HepG2 (cell line): ENCODE results near the gene CYP17A1. TPM values are rescaled to one million over a fixed set of nuclear protein-coding genes. Genes with fewer than 3 reads are reported as not detected.

ENCODE experiments used
- ERF ChIP-seq: IDR thresholded peaks from 2 replicates; pipeline ENCODE4 v1.6.1; 2018; ENCODE audit warnings: missing biosample characterization, missing genetic modification reagents
- GLMP ChIP-seq: sonication (generic); formaldehyde crosslinking; IDR thresholded peaks from 2 replicates; pipeline ENCODE4 v1.9.0; 2021; ENCODE audit warnings: missing genetic modification reagents, mild to moderate bottlenecking, borderline replicate concordance
- GMEB1 ChIP-seq: sonication (generic); formaldehyde crosslinking; IDR thresholded peaks from 2 replicates; pipeline ENCODE4 v1.5.1; 2020; ENCODE audit warnings: missing genetic modification reagents, mild to moderate bottlenecking, borderline replicate concordance
- NR0B2 ChIP-seq: sonication (generic); formaldehyde crosslinking; IDR thresholded peaks from 2 replicates; pipeline ENCODE4 v1.4.0; 2020; ENCODE audit warnings: mild to moderate bottlenecking, missing genetic modification reagents
- ZBTB39 ChIP-seq: sonication (generic); formaldehyde crosslinking; IDR thresholded peaks from 2 replicates; pipeline ENCODE4 v1.5.0; 2020; ENCODE audit warnings: missing genetic modification reagents
- ZBTB46 ChIP-seq: sonication (generic); formaldehyde crosslinking; IDR thresholded peaks from 2 replicates; pipeline ENCODE4 v1.4.0; 2020; ENCODE audit warnings: mild to moderate bottlenecking, missing genetic modification reagents, borderline replicate concordance
- ZFAT ChIP-seq: sonication (generic); formaldehyde crosslinking; conservative IDR thresholded peaks from 2 replicates; pipeline ENCODE4 v1.8.1; 2023; ENCODE audit warnings: missing genetic modification reagents, inconsistent platforms
- ZHX2 ChIP-seq, 2 experiments: sonication (generic) in 1 of 2; formaldehyde crosslinking in 1 of 2; IDR thresholded peaks; 2 replicates each; pipeline versions ENCODE4 v1.6.1 to v1.9.0; 2014 to 2022; ENCODE audit warnings: antibody characterized with exemption in 1 of 2, borderline replicate concordance in 1 of 2, inconsistent platforms in 1 of 2, low read depth in 1 of 2, missing genetic modification reagents in 1 of 2
- ZNF343 ChIP-seq: sonication (generic); formaldehyde crosslinking; IDR thresholded peaks from 2 replicates; pipeline ENCODE4 v1.4.0; 2020; ENCODE audit warnings: mild to moderate bottlenecking, missing genetic modification reagents
- ZNF709 ChIP-seq: sonication (generic); formaldehyde crosslinking; IDR thresholded peaks from 2 replicates; pipeline ENCODE4 v1.5.0; 2020; ENCODE audit warnings: mild to moderate bottlenecking, missing genetic modification reagents
- polyA plus RNA-seq, 8 experiments: library from polyadenylated mRNA; depleted of rRNA in 3 of 8; stranded (reverse) in 7 of 8; unstranded in 1 of 8; fragments of >200 nt; fragmentation: Illumina TruSeq in 4 of 8; extraction: Trizol in 4 of 8; gene quantifications; 2 replicates each; pipeline versions ENCODE4 v1.2.1 to v1.2.3, GENCODE V29; 2011 to 2016; ENCODE audit warnings: low read depth in 4 of 8, missing spikeins in 1 of 8, mixed read lengths in 1 of 8; ENCODE audit not compliant: insufficient read depth in 1 of 8
- total RNA-seq, 5 experiments: library from RNA; depleted of rRNA; stranded (reverse); fragments of >200 nt; fragmentation: Illumina TruSeq; extraction: Trizol; gene quantifications; 2 replicates each; pipeline ENCODE4 v1.2.3, GENCODE V29; 2016; ENCODE audit warnings: low read depth in 1 of 5

CYP17A1 gene
- total and polyA plus RNA-seq, 2 of the 13 experiments (the other 11 are each of a cell fraction or from before 2014, with no cell fraction given), result 0.13 to 1.1 TPM

GRCh38 chr10:102814873-102815661 is 22.1 kb downstream of the CYP17A1 start (continued):
- TF ChIP-seq GLMP (CRISPR knock-in tag) (0 out of 2 replicates have a peak, but pooled peaks have one; percentile 59), ZHX2 (IDR thresholded peaks at IDR 0.05; ENCODE audit: low read depth) (peak; percentile 38; the same call in 1 of the 2 replicates), ZHX2 (CRISPR knock-in tag; IDR thresholded peaks at IDR 0.05; ENCODE audit: borderline replicate concordance) (no peak), ERF (CRISPR knock-in tag) (peak; percentile 90), ZNF343 (CRISPR knock-in tag) (0 out of 2 replicates have a peak, but pooled peaks have one; percentile 26), ZBTB39 (CRISPR knock-in tag) (peak; percentile 89; the same call in 1 of the 2 replicates), ZNF709 (CRISPR knock-in tag) (no peak), ZFAT (no peak), ZBTB46 (CRISPR knock-in tag) (no peak), GMEB1 (CRISPR knock-in tag) (no peak; the same call in 1 of the 2 replicates), NR0B2 (CRISPR knock-in tag) (no peak)
